K562 (cell line): ENCODE data around the gene HIP1R. TPM values are rescaled to one million over a fixed set of nuclear protein-coding genes. Genes with fewer than 3 reads are reported as not detected.

Experiments used
- ATAC-seq: fragments of 200-7000 bp; cut with Tn5 transposase; 3 replicates; pipeline ENCODE4 v1.9.1; 2020; ENCODE audit warnings: moderate library complexity
- BruUV-seq: library from RNA; stranded (reverse); fragments of 400-500 nt; replicated peaks from 2 replicates; lab custom pipeline; 2021; lab: Mats Ljungman, UMichigan
- CTCF ChIA-PET: fragments of 300-600 bp; formaldehyde crosslinking; extraction: SDS; loops from one replicate; lab custom pipeline; 2021; ENCODE audit warnings: low intra/inter-chr PET ratio; lab: Yijun Ruan, JAX
- POLR2A ChIA-PET: fragments of 300-600, 350-650 bp; sonication (Branson Sonifier 250); formaldehyde crosslinking; extraction: SDS; loops from one replicate; lab custom pipeline; 2021; ENCODE audit warnings: antibody characterized with exemption, inconsistent platforms; lab: Yijun Ruan, JAX
- DNase-seq, 4 experiments: peaks; one replicate each; pipeline versions ENCODE4 v3.0.0 to v3.0.0-alpha.2; 2011 to 2018; ENCODE audit warnings: low spot score in 3 of 4, mixed read lengths in 3 of 4; ENCODE audit errors: extremely low read depth in 1 of 4
- FAIRE-seq: peaks from 2 replicates; lab custom pipeline; 2011; peaks lifted over from hg19 to GRCh38; lab: Jason Lieb, UNC
- H2AFZ ChIP-seq: 2 replicates; pipeline ENCODE4 v1.6.0; 2011; ENCODE audit warnings: low read depth, low read length, control low read depth, inconsistent platforms
- H3K27ac ChIP-seq: fragments of 200-600 bp; 3 replicates; pipeline ENCODE4 v1.8.0; 2011; ENCODE audit warnings: low read depth, mild to moderate bottlenecking, control low read depth, inconsistent platforms, low read length, moderate library complexity, mixed read lengths; ENCODE audit errors: extremely low read depth
- H3K27me3 ChIP-seq, 2 experiments: fragments of 300-600 bp in 1 of 2; 2 replicates in 1 of 2; 3 replicates in 1 of 2; pipeline versions ENCODE4 v1.6.0 to v1.8.0; 2011; ENCODE audit warnings: inconsistent platforms in 2 of 2, low read length in 2 of 2, mild to moderate bottlenecking in 1 of 2, mixed read lengths in 1 of 2, moderate library complexity in 1 of 2; ENCODE audit not compliant: control insufficient read depth in 2 of 2, insufficient read depth in 2 of 2
- H3K36me3 ChIP-seq: fragments of 300-600 bp; 3 replicates; pipeline ENCODE4 v1.8.0; 2011; ENCODE audit warnings: mild to moderate bottlenecking, low read length, inconsistent platforms; ENCODE audit not compliant: control insufficient read depth, insufficient read depth
- H3K4me1 ChIP-seq, 2 experiments: fragments of 200-600 bp in 1 of 2; replicated peaks in 1 of 2; 2 replicates in 1 of 2; 3 replicates in 1 of 2; pipeline versions ENCODE4 v1.5.1 to v1.8.0; 2011; ENCODE audit warnings: inconsistent platforms in 2 of 2, low read length in 2 of 2, mild to moderate bottlenecking in 1 of 2, mixed read lengths in 1 of 2, moderate library complexity in 1 of 2; ENCODE audit not compliant: control insufficient read depth in 2 of 2, insufficient read depth in 2 of 2
- H3K4me2 ChIP-seq: 2 replicates; pipeline ENCODE4 v1.6.1; 2011; ENCODE audit warnings: low read length, control low read depth, inconsistent platforms, mixed read lengths; ENCODE audit not compliant: insufficient read depth
- H3K4me3 ChIP-seq: fragments of 200-600 bp; sonication (generic), shearing (Covaris generic); 2 replicates; pipeline ENCODE4 v1.5.1; 2016; ENCODE audit warnings: control low read depth, inconsistent platforms
- H3K79me2 ChIP-seq: fragments of 200-600 bp; 3 replicates; pipeline ENCODE4 v1.8.0; 2011; ENCODE audit warnings: low read length, inconsistent platforms; ENCODE audit not compliant: control insufficient read depth, insufficient read depth
- H3K9ac ChIP-seq, 2 experiments: 2 replicates each; pipeline versions ENCODE4 v1.6.0 to v1.6.1; 2011; ENCODE audit warnings: low read depth in 2 of 2, low read length in 2 of 2, control low read depth in 1 of 2, inconsistent platforms in 1 of 2, mild to moderate bottlenecking in 1 of 2, mixed read lengths in 1 of 2; ENCODE audit not compliant: insufficient read depth in 1 of 2
- H3K9me1 ChIP-seq: one replicate; pipeline ENCODE4 v1.6.0; 2011; ENCODE audit warnings: inconsistent platforms, mild to moderate bottlenecking, low read length, moderate library complexity; ENCODE audit not compliant: control insufficient read depth, insufficient read depth
- H3K9me3 ChIP-seq: replicated peaks from 2 replicates; pipeline ENCODE4 v1.5.1; 2011; ENCODE audit warnings: low read depth, low read length, inconsistent platforms; ENCODE audit not compliant: control insufficient read depth, insufficient read depth
- H4K20me1 ChIP-seq: replicated peaks from 2 replicates; pipeline ENCODE4 v1.6.1; 2011; ENCODE audit warnings: low read length, inconsistent platforms, mixed read lengths; ENCODE audit not compliant: control insufficient read depth, insufficient read depth
- ATF3 ChIP-seq, 2 experiments: fragments of 450-650 bp in 1 of 2; sonication (generic) in 1 of 2; formaldehyde crosslinking in 1 of 2; IDR thresholded peaks in 1 of 2; conservative IDR thresholded peaks in 1 of 2; 2 replicates each; pipeline versions ENCODE4 v1.6.1 to v1.8.1; 2016 to 2023; ENCODE audit warnings: mild to moderate bottlenecking in 2 of 2, moderate library complexity in 2 of 2, inconsistent platforms in 1 of 2, missing genetic modification reagents in 1 of 2
- HMGN3 ChIP-seq: IDR thresholded peaks from 2 replicates; pipeline ENCODE4 v1.6.1; 2011; ENCODE audit warnings: borderline replicate concordance, low read depth, mild to moderate bottlenecking, mixed read lengths, low read length; ENCODE audit not compliant: insufficient read length; ENCODE audit errors: extremely low read depth
- IRF9 ChIP-seq: fragments of 450-650 bp; IDR thresholded peaks from 2 replicates; pipeline ENCODE4 v1.6.1; 2016; ENCODE audit warnings: missing biosample characterization, missing genetic modification characterization
- NFIX ChIP-seq: fragments of 250-450 bp; sonication (Bioruptor Pico); IDR thresholded peaks from 2 replicates; pipeline ENCODE4 v1.4.0; 2020; ENCODE audit warnings: low read depth, mild to moderate bottlenecking, moderate library complexity
- NR0B1 ChIP-seq: fragments of 450-650 bp; IDR thresholded peaks from one replicate; pipeline ENCODE4 v1.6.1; 2018; ENCODE audit warnings: mild to moderate bottlenecking, moderate library complexity; ENCODE audit not compliant: partially characterized antibody
- PHB2 ChIP-seq: fragments of 450-650 bp; IDR thresholded peaks from 2 replicates; pipeline ENCODE4 v1.6.1; 2017; ENCODE audit warnings: low read depth
- ZNF384 ChIP-seq: IDR thresholded peaks from 2 replicates; pipeline ENCODE4 v1.6.1; 2012; ENCODE audit warnings: low read depth, low read length, improper control_type of control experiment
- ZNF583 ChIP-seq: fragments of 250-450 bp; sonication (Bioruptor Pico); IDR thresholded peaks from 2 replicates; pipeline ENCODE4 v1.4.0; 2020
- ZNF740 ChIP-seq, 3 experiments: fragments of 200-800 bp in 1 of 3; sonication (Bioruptor generic) in 1 of 3; sonication (generic) in 1 of 3; formaldehyde crosslinking in 1 of 3; IDR thresholded peaks; 2 replicates each; pipeline versions ENCODE4 v1.6.1 to v1.8.0; 2016 to 2022; ENCODE audit warnings: mild to moderate bottlenecking in 2 of 3, missing compliant biosample characterization in 2 of 3, missing genetic modification characterization in 2 of 3, missing genetic modification reagents in 1 of 3
- WGBS: fragments of 100-300 bp; shearing (Covaris generic); methylation state at CpG from one replicate; pipeline ENCODE4 v1.1.6; 2016; ENCODE audit warnings: low coverage, mixed read lengths; ENCODE audit not compliant: insufficient coverage; ENCODE audit errors: missing lambda C conversion rate; 5-methylcytosine and 5-hydroxymethylcytosine counted together
- in situ Hi-C: fragments of 300-500 bp; cut with MboI; formaldehyde crosslinking; loops from 4 replicates; pipeline ENCODE4 v1.15.0; 2018; ENCODE audit warnings: inconsistent platforms, mixed read lengths
- intact Hi-C: fragments of 100-400 bp; cut with micrococcal nuclease; formaldehyde crosslinking; loops from 2 replicates; pipeline ENCODE4 v1.14.2; 2022
- polyA plus RNA-seq, 8 experiments: library from polyadenylated mRNA; depleted of rRNA in 4 of 8; stranded (reverse) in 5 of 8; unstranded in 3 of 8; fragments of >200 nt; fragmentation: Nextera tagmentation in 2 of 8; fragmentation: Illumina TruSeq in 1 of 8; extraction: Ambion mirVana in 2 of 8; extraction: Trizol in 1 of 8; gene quantifications; 2 replicates each; pipeline versions ENCODE4 v1.2.1 to v1.2.3, GENCODE V29; 2011 to 2014; ENCODE audit warnings: inconsistent platforms in 1 of 8, missing spikeins in 1 of 8
- total RNA-seq, 7 experiments: library from RNA; depleted of rRNA in 6 of 7; stranded (reverse); fragments of >200 nt in 6 of 7; fragmentation: Illumina TruSeq in 2 of 7; extraction: Trizol in 2 of 7; gene quantifications; 2 replicates each; pipeline versions ENCODE4 v1.2.1 to v1.2.3, GENCODE V29; 2011 to 2021; ENCODE audit warnings: low replicate concordance in 1 of 7

Gene HIP1R
- total and polyA plus RNA-seq, 9 of the 15 experiments (the other 6 are each of a cell fraction or from before 2014, with no cell fraction given) = 0.15 to 31.0 (median 14.2) TPM

- in situ Hi-C loops (no loop called here), intact Hi-C loops (no loop called here)
- BruUV-seq = no TSS peak
- Histone ChIP-seq H3K79me2 (no peaks in the 10 kb centered on the region), H3K36me3 (no peaks in the 10 kb centered on the region), H3K4me2 (no peak overlapping the region), H4K20me1 (no peaks in the 10 kb centered on the region), H3K9me1 (no peaks in the 10 kb centered on the region), H3K27me3 (no peaks in the 10 kb centered on the region), H3K27ac (no peak overlapping the region), H3K9ac (no peak overlapping the region)
- WGBS = 41% methylated on average over 7 of the region's 7 CpGs
- FAIRE-seq (no peak), ATAC-seq (no peak)
- POLR2A ChIA-PET = no interaction called here
- TF ChIP-seq HMGN3 (no peak), NFIX (no peak), ZNF740 (CRISPR knock-in tag; IDR thresholded peaks at IDR 0.05) (no peak), ZNF740 (tag; IDR thresholded peaks at IDR 0.05) (no peak), PHB2 (no peak), ATF3 (IDR thresholded peaks at IDR 0.05) (no peak), ATF3 (CRISPR knock-in tag; conservative IDR thresholded peaks at IDR 0.05) (no peak), NR0B1 (no peak), IRF9 (no peak), ZNF384 (no peak), ZNF583 (CRISPR knock-in tag) (no peak)
- TF ChIP-seq, all 486 proteins: peak for 0
- CTCF ChIA-PET = no interaction called here
- no peak for DNase-seq
- no peak overlapping the region for H2AFZ ChIP-seq
- H3K4me3 ChIP-seq = no peak overlapping the region
- H3K9me3 ChIP-seq = no peaks in the 10 kb centered on the region
- no peaks in the 10 kb centered on the region for H3K4me1 ChIP-seq
These were observed 31.3 kb upstream of the HIP1R start for GRCh38 chr12:122803937-122804336.
